A673 (cell line): ENCODE data around the gene PDGFB. TPM values are rescaled to one million over a fixed set of nuclear protein-coding genes. Genes with fewer than 3 reads are reported as not detected.

Source experiments
- BruUV-seq: library from RNA; stranded (reverse); fragments of 400-500 nt; replicated peaks from 2 replicates; lab custom pipeline; 2021; lab: Mats Ljungman, UMichigan
- CTCF ChIA-PET: fragments of 300-600 bp; sonication (Branson Sonifier 250); formaldehyde crosslinking; loops from one replicate; lab custom pipeline; 2022; ENCODE audit warnings: antibody characterized with exemption; lab: Charles Lee
- POLR2A ChIA-PET: fragments of 300-600 bp; sonication (Branson Sonifier 250); formaldehyde crosslinking; loops from one replicate; lab custom pipeline; 2022; ENCODE audit warnings: antibody characterized with exemption; ENCODE audit not compliant: low non-redundant PET; lab: Charles Lee
- DNase-seq: peaks from one replicate; pipeline ENCODE4 v3.0.0-alpha.2; 2015; ENCODE audit warnings: low spot score
- H3K27ac ChIP-seq: fragments of 200-600 bp; sonication (generic); 2 replicates; pipeline ENCODE4 v1.5.1; 2016; ENCODE audit warnings: mixed run types, low read depth, mild to moderate bottlenecking, mixed read lengths, antibody characterized with exemption, low read length; ENCODE audit not compliant: poor library complexity, severe bottlenecking
- H3K27me3 ChIP-seq: fragments of 200-600 bp; sonication (generic); replicated peaks from 2 replicates; pipeline ENCODE4 v1.6.1; 2017; ENCODE audit warnings: mixed run types, low read depth, mild to moderate bottlenecking, mixed read lengths, antibody characterized with exemption, low read length; ENCODE audit not compliant: insufficient read depth, poor library complexity
- H3K36me3 ChIP-seq: fragments of 200-600 bp; sonication (generic); 2 replicates; pipeline ENCODE4 v1.6.1; 2016; ENCODE audit warnings: mixed run types, mild to moderate bottlenecking, mixed read lengths, antibody characterized with exemption, low read length; ENCODE audit not compliant: insufficient read depth, poor library complexity, severe bottlenecking
- H3K4me1 ChIP-seq: fragments of 200-600 bp; sonication (generic); 2 replicates; pipeline ENCODE4 v1.6.1; 2017; ENCODE audit warnings: mixed run types, mild to moderate bottlenecking, mixed read lengths, antibody characterized with exemption, low read length; ENCODE audit not compliant: insufficient read depth, poor library complexity, severe bottlenecking
- H3K4me3 ChIP-seq: fragments of 200-600 bp; sonication (generic); 2 replicates; pipeline ENCODE4 v1.5.1; 2016; ENCODE audit warnings: low read depth, mixed run types, mild to moderate bottlenecking, mixed read lengths, low read length; ENCODE audit not compliant: poor library complexity, severe bottlenecking
- H3K9me3 ChIP-seq: fragments of 200-600 bp; sonication (generic); 2 replicates; pipeline ENCODE4 v1.6.1; 2016; ENCODE audit warnings: mixed run types, low read depth, mild to moderate bottlenecking, mixed read lengths, antibody characterized with exemption, low read length; ENCODE audit not compliant: poor library complexity, severe bottlenecking
- CTCF ChIP-seq: fragments of 300-800, 200-600 bp; sonication (generic); conservative IDR thresholded peaks from 2 replicates; pipeline ENCODE4 v1.5.1; 2017; ENCODE audit warnings: low read depth, mild to moderate bottlenecking, antibody characterized with exemption, low read length, moderate library complexity, mixed read lengths
- EZH2 ChIP-seq: fragments of 200-600 bp; sonication (generic); IDR thresholded peaks from 2 replicates; pipeline ENCODE4 v1.6.1; 2017; ENCODE audit warnings: borderline replicate concordance, low read depth, mild to moderate bottlenecking, mixed read lengths, antibody characterized with exemption, low read length; ENCODE audit not compliant: poor library complexity, severe bottlenecking
- intact Hi-C: fragments of 100-400 bp; cut with micrococcal nuclease; formaldehyde crosslinking; loops from one replicate; pipeline ENCODE4 v1.10.0; 2022; ENCODE audit not compliant: unreplicated experiment
- total RNA-seq: library from RNA; stranded (reverse); gene quantifications from 2 replicates; pipeline ENCODE4 v1.2.3, GENCODE V29; 2021

Gene PDGFB
- total RNA-seq, 1 experiment from 2014 or later, result 0.09 TPM

- no peaks in the 10 kb centered on the region for H3K9me3 ChIP-seq
- no peak overlapping the region for H3K4me3 ChIP-seq
- no peaks in the 10 kb centered on the region for H3K27me3 ChIP-seq
- CTCF ChIA-PET, result interaction anchor here (0.6 kb wide), 1 partner anchor 290 kb away, joined by 3 read pairs; no protein-coding TSS in a partner anchor
- H3K4me1 ChIP-seq, result no peaks in the 10 kb centered on the region
- intact Hi-C loops, result no loop called here
- H3K36me3 ChIP-seq, result no peaks in the 10 kb centered on the region
- BruUV-seq, result no TSS peak
- POLR2A ChIA-PET, result no interaction called here
- H3K27ac ChIP-seq, result no peak overlapping the region
- TF ChIP-seq CTCF (no peak), EZH2 (no peak)
- DNase-seq, result no peak
These were observed 22.6 kb downstream of the PDGFB start for GRCh38 chr22:39221999-39222686.

- TF ChIP-seq EZH2, result no peak
- TF ChIP-seq CTCF, result no peak
- no peaks in the 10 kb centered on the region for H3K9me3 ChIP-seq
- H3K4me3 ChIP-seq, result no peak overlapping the region
- no peaks in the 10 kb centered on the region for H3K4me1 ChIP-seq
- ChIA-PET CTCF (no interaction called here), POLR2A (no interaction called here)
- H3K27ac ChIP-seq, result no peak overlapping the region
- no TSS peak for BruUV-seq
- intact Hi-C loops, result no loop called here
- no peaks in the 10 kb centered on the region for H3K36me3 ChIP-seq
- DNase-seq, result no peak
- no peaks in the 10 kb centered on the region for H3K27me3 ChIP-seq
These were observed 23.6 kb downstream of the PDGFB start for GRCh38 chr22:39220890-39221850.

- ChIA-PET CTCF (no interaction called here), POLR2A (no interaction called here)
- Histone ChIP-seq H3K9me3 (no peaks in the 10 kb centered on the region), H3K27ac (no peak overlapping the region), H3K27me3 (no peaks in the 10 kb centered on the region), H3K4me3 (no peak overlapping the region), H3K4me1 (no peaks in the 10 kb centered on the region), H3K36me3 (no peaks in the 10 kb centered on the region)
- no peak for TF ChIP-seq CTCF
- no peak for TF ChIP-seq EZH2
- DNase-seq, result no peak
- intact Hi-C loops, result no loop called here
- BruUV-seq, result no TSS peak
These were observed 24.3 kb downstream of the PDGFB start for GRCh38 chr22:39220450-39220849.
